Activated CD4-positive, alpha-beta T cell treated with anti-CD3 and anti-CD28 coated beads, Interleukin-2, Interleukin-4, amounts not matched to agents 100 ng/mL and 50 ng/mL, durations not matched to agents 16 hours and 8 hours (primary cell): ENCODE data around the gene OR5K1.

ENCODE experiments used
- DNase-seq: peaks from one replicate; pipeline ENCODE4 v3.0.0-alpha.2; 2020; ENCODE audit warnings: low spot score

OR5K1 gene

DNA sequence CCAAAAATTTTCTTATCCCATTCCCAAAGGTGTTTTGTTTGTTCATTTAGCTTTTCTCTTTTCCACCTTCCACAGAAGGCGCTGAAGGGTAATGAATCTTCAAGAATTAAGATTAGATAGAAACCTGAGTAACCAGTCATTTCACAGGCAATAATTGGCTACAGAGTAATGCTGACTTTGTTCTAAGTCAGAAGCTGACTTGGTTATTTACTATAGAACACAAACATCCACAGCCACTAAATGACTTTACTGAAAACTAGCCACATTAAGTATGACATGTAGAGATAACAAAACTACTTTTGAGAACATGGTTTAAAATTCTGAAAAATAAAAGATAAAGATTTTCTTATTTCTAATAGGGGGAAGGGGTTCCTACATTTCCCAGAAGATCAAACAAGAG is 51.9 kb downstream of the OR5K1 start:
- DNase-seq = no peak

DNA sequence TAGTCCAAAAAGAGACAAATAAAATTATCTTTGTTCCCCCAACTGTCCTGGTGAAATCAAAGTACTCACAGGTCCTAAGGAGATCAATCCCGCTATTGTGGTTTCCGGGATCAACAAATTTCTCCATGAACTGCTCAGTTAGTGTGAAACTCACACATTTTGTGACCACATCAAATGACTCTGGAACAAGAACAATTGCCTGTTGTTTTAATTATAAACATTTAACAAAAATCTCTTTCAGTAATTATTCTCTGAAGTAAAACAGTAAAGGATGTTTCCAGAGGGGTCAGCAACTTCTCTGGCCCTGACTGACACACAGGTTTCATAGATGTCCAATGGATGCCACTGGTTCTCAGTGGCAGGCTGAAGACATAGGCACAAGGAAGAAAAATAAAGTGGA is 55.8 kb downstream of the OR5K1 start:
- DNase-seq = no peak

DNA sequence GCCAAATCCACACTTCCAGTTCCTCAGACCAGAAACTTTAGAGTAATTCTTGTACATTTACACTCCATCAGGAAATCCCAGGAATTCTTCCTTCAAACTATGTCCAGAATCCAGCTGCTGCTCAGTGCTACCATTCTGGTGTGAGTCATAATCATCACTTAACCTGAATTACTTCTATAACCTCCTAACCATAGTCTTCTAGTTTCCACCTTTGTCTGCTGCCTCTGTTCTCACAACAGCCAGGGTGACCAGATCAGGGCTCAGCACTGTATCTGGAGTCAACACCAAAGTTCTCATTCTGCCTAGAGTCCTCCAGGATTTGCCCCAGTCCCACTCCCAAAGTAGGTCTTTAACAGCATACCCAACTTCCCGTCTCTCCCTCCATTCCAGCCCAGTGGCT is 56.4 kb downstream of the OR5K1 start:
- DNase-seq = no peak

DNA sequence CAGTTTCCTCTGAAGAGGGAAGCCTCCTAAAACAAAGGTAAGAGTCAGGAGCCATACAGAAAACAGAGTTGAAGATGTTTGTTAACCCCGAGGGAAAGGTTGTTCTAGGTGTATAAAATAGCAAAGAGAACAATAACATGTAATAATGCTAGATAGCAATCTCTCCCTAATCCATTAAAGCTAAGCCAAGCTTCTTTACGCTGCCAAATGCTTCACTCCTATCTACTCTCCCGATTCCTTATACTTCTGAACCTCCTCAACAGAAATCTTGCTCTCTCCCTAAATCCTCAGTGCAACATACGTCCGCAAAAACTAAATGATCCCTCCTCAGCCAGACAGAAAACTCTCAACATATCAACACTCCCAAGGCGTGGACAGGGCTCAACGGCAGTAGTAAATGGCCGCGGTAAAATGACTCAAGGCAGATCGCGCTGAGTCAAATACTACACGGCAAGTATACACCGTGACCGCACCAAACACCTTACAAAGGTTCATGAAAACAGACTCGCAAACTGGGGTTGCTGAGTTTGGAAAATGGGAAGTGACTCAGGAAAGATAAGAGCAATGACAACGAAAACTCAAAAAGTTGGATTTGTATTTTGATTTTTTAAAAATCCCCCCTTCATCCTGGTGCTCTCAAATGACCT is 59.0 kb downstream of the OR5K1 start:
- DNase-seq = peak; percentile 76
